Transverse colon (tissue), 4 donors: ENCODE results near the gene GBA2.

ENCODE experiments used
- CTCF ChIP-seq, 5 experiments: fragments of 200-600 bp in 3 of 5; fragments of 450-650 bp in 2 of 5; sonication (generic) in 3 of 5; IDR thresholded peaks; 1 replicate in 2 of 5; 2 replicates in 3 of 5; pipeline ENCODE4 v1.5.1; 2016 to 2017; ENCODE audit warnings: antibody characterized with exemption in 5 of 5, inconsistent platforms in 3 of 5, mild to moderate bottlenecking in 2 of 5, moderate library complexity in 1 of 5
- EP300 ChIP-seq: sonication (generic); formaldehyde crosslinking; IDR thresholded peaks from one replicate; pipeline ENCODE4 v1.6.1; 2017; ENCODE audit warnings: antibody characterized with exemption, low read depth
- POLR2A ChIP-seq: fragments of 450-650 bp; IDR thresholded peaks from one replicate; pipeline ENCODE4 v1.6.1; 2016; ENCODE audit warnings: antibody characterized with exemption, mild to moderate bottlenecking, moderate library complexity
- POLR2AphosphoS5 ChIP-seq, 3 donors: sonication (generic); formaldehyde crosslinking; IDR thresholded peaks; one replicate each; pipeline ENCODE4 v1.6.1; 2016; ENCODE audit warnings: antibody characterized with exemption in 3 of 3

GRCh38 chr9:35781066-35781465 is 32.0 kb upstream of the GBA2 start:
- no peak for TF ChIP-seq POLR2A
- TF ChIP-seq CTCF (IDR thresholded peaks at IDR 0.05) = no peak
- no peak for TF ChIP-seq POLR2AphosphoS5 (IDR thresholded peaks at IDR 0.05)
- no peak for TF ChIP-seq EP300
